Activated CD4-positive, CD25-positive, alpha-beta regulatory T cell (primary cell): ENCODE measurements around the gene HDAC9.

Source experiments
- DNase-seq, 4 experiments: peaks; one replicate each; lab custom pipeline; 2025; lab: John Stamatoyannopoulos, UW

The HDAC9 gene

GRCh38 chr7:18845700-18846099 is 350.2 kb downstream of the HDAC9 start:
- DNase-seq, result no peak

DNA sequence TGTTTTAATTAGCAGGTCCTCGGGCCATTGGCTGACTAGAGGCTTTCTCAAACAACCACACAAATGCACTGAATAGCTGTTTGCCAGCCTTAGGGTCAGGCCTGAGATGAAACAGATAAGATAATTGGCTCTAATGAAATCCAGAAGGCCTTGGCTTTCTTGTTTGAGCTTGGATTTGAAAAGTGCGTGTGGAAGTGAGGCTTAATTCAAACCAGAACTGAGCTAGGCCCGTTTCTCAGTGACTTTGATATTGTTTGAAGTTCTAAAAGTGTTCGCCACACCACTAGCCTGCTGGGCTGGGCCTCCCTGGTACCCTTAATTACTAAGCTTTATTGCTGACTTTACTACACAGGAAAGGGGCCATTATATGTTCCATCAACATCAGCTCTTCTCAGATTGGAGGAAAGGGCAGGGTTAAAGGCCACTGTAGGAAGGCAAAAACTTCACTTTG is 351.2 kb downstream of the HDAC9 start:
- DNase-seq, result no peak

DNA sequence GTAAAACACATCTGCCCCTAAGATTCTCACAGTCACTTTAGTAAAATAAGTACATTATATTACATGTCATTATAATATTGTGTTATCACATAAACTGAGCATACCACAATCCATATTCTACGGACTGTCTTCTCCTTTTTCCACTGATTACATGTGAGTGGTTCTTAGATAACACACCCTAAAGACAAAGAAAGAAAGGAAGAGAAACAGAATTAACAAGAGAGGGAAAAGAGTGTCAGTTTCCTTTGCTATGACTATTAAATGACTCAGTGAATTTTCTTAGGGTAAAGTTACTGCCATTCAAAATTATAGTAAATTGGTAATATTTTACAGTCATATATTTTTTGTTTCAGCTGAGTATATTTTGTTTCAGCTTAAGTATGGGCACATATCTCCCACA is 353.6 kb downstream of the HDAC9 start:
- DNase-seq, result no peak

DNA sequence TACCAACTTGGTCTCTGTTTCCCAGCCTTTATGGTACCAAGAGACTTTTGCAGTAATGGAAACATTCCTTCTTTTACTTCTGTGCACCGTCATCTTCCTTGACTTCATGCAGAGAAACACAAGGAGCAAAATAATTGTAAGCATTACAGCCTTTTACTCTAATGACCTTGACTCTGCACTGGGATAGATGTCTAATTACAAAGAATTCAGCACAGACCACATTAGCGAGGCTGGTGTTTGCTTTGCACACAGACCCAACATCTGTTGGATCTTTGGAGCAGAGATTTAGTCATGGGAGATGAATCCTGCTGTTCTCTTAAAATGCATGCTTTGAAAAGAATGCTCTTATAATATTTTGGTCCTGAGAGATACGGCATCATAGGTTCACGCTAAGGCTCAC is 360.2 kb downstream of the HDAC9 start:
- no peak for DNase-seq

DNA sequence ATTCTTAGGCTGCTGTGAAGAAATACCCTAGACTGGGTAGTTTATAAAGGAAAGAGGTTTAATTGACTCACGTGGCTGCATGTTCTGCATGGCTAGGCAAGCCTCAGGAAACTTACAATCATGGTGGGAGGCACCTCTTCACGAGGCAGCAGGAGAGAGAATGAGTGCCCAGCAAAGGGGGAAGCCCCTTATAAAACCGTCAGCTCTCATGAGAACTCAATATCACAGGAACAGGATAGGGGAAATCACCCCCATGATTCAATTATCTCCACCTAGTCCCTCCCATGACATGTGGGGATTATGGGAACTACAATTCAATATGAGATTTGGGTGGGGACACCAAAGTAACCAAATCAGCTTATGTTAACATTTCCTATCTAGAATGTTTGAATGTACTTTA is 362.7 kb downstream of the HDAC9 start:
- DNase-seq, result no peak

GRCh38 chr7:18859318-18859717 is 363.8 kb downstream of the HDAC9 start:
- no peak for DNase-seq

GRCh38 chr7:18860221-18860620 is 364.7 kb downstream of the HDAC9 start:
- no peak for DNase-seq

GRCh38 chr7:18861514-18862118 is 366.1 kb downstream of the HDAC9 start:
- DNase-seq, result no peak

GRCh38 chr7:18864967-18865366 is 369.4 kb downstream of the HDAC9 start:
- no peak for DNase-seq

DNA sequence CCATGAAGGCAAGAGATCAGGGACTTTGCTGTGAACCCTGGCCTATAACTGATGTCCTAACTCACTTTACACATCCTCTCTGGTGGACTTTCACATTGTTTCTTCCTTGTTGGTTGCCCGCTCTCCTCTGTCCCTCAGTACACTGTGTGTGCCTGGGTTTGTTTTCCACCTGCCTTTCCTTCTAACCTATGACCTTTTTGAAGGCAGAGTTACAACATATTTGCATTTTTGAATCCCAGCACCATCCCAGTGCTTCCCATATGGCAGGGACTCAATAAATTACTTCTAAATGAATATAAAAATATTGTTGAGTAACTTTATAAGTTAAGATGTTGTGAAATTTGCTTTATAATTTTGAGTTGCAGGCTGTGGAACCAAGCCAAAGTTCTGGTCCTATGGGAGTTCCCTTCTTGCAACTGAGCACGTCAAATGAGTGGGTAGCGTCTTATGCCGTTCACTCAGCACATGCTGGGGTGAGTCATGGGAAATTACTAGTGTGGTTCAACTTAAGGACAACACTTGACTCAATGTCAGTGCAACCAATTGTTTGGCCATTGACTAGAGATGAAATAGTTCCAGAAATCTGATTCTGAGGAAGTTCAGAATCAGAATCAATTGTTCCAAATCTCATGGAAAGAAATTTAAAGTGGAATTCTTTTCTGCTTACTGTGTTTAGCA is 370.9 kb downstream of the HDAC9 start:
- DNase-seq, result no peak

DNA sequence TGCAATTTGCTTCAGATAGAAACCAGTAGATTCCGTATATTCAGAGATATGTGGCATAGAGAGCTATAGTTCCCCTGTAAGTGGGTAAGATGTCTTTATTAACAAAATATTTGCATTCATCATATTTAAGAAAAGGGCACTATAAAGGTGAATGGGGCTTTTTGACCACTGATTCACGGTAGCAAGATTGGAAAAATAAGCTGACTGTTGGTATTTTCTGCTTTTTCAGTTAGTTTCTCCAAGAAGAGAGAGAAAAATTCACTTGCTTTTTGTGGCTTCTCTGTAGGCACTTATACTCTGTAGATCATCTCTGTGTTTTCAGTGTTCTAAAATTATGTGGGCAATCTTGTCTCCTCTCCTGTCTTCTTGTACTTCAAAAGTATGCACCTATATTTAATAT is 376.8 kb downstream of the HDAC9 start:
- no peak for DNase-seq

GRCh38 chr7:18873734-18874336 is 378.3 kb downstream of the HDAC9 start:
- DNase-seq, result no peak

DNA sequence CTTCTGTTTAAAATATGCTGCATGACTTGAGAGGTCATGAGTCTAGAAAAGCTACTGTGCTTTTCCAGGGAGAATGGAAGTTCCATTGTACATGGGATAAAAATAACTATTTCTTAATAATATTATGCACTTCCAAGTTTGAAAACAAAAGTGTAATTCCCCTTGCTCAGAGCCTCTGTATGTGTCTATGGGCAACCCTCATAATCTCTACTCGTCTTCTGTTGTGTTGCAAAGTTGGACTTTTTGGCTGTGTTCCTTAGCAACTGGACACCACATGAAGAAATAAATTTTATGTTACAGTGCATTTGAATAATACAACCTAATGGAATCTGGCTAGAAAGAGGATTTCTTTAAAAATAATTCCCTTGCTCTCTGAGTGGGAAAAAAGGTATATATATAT is 379.3 kb downstream of the HDAC9 start:
- DNase-seq, result no peak

- no peak for DNase-seq
Observed at GRCh38 chr7:18877874-18878273, 382.3 kb downstream of the HDAC9 start.

GRCh38 chr7:18886832-18887231 is 391.3 kb downstream of the HDAC9 start:
- no peak for DNase-seq

DNA sequence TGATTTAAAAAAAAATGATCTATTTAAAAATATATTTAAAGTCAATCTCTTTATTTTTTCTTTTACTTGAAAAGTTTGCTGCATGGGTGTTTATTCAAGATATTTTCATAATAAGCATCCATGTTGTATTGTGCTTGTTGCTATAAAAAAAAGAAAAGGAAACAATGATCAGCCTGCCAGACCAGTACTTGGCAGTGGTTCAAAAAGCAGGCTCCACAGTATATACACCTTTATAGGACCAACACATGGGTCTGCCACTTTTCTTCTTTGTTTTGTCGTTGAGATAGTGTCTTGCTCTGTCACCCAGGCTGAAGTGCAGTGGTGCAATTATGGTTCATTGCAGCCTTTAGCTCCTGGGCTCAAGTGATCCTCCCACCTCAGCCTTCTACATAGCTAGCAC is 393.9 kb downstream of the HDAC9 start:
- no peak for DNase-seq

- no peak for DNase-seq
Observed at GRCh38 chr7:18890134-18890533, 394.6 kb downstream of the HDAC9 start.

- no peak for DNase-seq
Observed at GRCh38 chr7:18890885-18891621, 395.5 kb downstream of the HDAC9 start.

DNA sequence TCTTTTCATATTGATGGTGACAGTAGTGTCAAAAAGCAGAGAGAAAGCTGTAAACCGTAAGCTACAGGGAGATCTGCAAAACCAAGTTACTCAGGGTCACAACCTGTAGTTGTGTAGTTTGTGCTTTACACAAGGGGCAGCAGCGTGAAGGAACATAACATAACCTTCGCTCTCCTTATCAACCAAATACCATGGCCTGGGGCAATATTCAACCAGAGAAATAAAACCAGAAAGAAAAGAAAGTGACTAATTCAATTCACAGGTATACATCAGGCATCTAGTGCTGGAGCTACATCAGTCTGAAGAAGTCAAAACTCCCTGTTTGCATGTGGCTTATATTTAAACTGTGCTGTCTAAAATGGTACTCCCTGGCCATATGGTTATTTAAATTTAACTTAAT is 397.6 kb downstream of the HDAC9 start:
- DNase-seq, result no peak

DNA sequence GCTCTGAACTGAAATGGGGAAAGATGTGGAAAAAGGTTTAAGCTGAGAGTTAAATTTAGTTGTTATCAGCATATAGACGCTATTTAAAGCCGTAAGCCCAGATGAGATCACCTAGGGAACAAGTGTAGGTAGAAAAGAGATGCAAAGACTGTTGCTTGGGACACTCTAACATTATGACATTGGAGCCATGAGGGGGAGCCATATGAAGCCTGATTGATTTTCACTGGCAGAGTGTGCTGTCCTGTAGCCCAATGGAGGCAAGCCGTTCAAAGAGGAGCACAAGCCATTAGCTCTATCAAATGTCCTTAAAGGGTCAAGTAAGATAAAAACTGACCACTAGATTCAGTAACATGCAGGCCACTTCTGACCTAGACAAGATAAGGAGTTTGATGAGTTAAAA is 398.6 kb downstream of the HDAC9 start:
- no peak for DNase-seq

DNA sequence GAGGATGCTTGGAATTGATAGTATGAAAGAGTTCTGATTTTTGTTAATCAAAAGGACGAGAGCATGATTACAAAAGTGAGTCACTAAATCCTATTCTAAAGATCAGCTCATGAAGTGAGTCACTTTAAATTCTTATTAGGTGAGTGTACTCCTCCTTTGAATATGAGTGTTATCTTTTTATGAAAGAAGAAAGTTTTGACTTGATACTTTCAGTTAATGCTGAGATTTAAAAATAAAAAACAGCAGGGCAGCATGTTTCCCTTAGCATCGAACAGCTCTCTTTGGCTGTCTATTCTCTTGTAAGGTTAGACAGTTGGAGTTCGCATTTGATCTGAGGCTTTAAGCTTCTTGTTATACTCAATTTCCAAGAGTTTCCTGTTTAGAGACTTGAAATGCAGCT is 399.9 kb downstream of the HDAC9 start:
- no peak for DNase-seq

GRCh38 chr7:18896343-18896975 is 400.9 kb downstream of the HDAC9 start:
- no peak for DNase-seq
